Neural progenitor cell (in vitro differentiated cells): ENCODE measurements around the gene SACM1L. TPM values are rescaled to one million over a fixed set of nuclear protein-coding genes. Genes with fewer than 3 reads are reported as not detected.

Experiments
- DNase-seq: peaks from one replicate; pipeline ENCODE4 v3.0.0-alpha.2; 2016; ENCODE audit warnings: low spot score
- H2AFZ ChIP-seq: fragments of 200-600 bp; sonication (generic); replicated peaks from 2 replicates; pipeline ENCODE4 v1.6.1; 2016; ENCODE audit warnings: antibody characterized with exemption
- H3F3A ChIP-seq: fragments of 200-600 bp; sonication (generic); 2 replicates; pipeline ENCODE4 v1.6.1; 2016; ENCODE audit warnings: antibody characterized with exemption, low read depth
- H3K27ac ChIP-seq: fragments of 200-600 bp; sonication (generic); 2 replicates; pipeline ENCODE4 v1.5.1; 2016; ENCODE audit warnings: mild to moderate bottlenecking
- H3K27me3 ChIP-seq: fragments of 200-600 bp; sonication (generic); 2 replicates; pipeline ENCODE4 v1.6.1; 2016; ENCODE audit warnings: mild to moderate bottlenecking, moderate library complexity
- H3K36me3 ChIP-seq: fragments of 200-600 bp; sonication (generic); 2 replicates; pipeline ENCODE4 v1.5.1; 2016
- H3K4me1 ChIP-seq: fragments of 200-600 bp; sonication (generic); 2 replicates; pipeline ENCODE4 v1.6.1; 2016; ENCODE audit warnings: mixed run types
- H3K4me2 ChIP-seq: fragments of 200-600 bp; sonication (generic); 2 replicates; pipeline ENCODE4 v1.6.1; 2016
- H3K4me3 ChIP-seq: fragments of 200-600 bp; sonication (generic); 2 replicates; pipeline ENCODE4 v1.5.1; 2016
- H3K79me2 ChIP-seq: fragments of 200-600 bp; sonication (generic); 2 replicates; pipeline ENCODE4 v1.6.1; 2016; ENCODE audit warnings: low read depth
- H3K9ac ChIP-seq: fragments of 200-600 bp; sonication (generic); 2 replicates; pipeline ENCODE4 v1.6.1; 2016
- H3K9me3 ChIP-seq: fragments of 200-600 bp; sonication (generic); 2 replicates; pipeline ENCODE4 v1.5.1; 2016; ENCODE audit warnings: low read depth
- H4K20me1 ChIP-seq: fragments of 200-600 bp; sonication (generic); 2 replicates; pipeline ENCODE4 v1.6.1; 2016; ENCODE audit warnings: low read depth
- H3K27ac Mint-ChIP-seq: 3 replicates; pipeline ENCODE4 v1.8.0; 2021; ENCODE audit warnings: mixed read lengths
- H3K27me3 Mint-ChIP-seq: 2 replicates; pipeline ENCODE4 v1.8.0; 2022; ENCODE audit warnings: low read depth, mild to moderate bottlenecking, inconsistent platforms, moderate library complexity, mixed read lengths; ENCODE audit not compliant: insufficient read depth
- H3K36me3 Mint-ChIP-seq: 3 replicates; pipeline ENCODE4 v1.8.0; 2021; ENCODE audit warnings: mixed read lengths
- H3K4me1 Mint-ChIP-seq: 3 replicates; pipeline ENCODE4 v1.8.0; 2021; ENCODE audit warnings: mixed read lengths
- H3K4me3 Mint-ChIP-seq: 3 replicates; pipeline ENCODE4 v1.8.0; 2021; ENCODE audit warnings: mild to moderate bottlenecking, moderate library complexity, mixed read lengths
- H3K9me3 Mint-ChIP-seq: 3 replicates; pipeline ENCODE4 v1.8.0; 2020; ENCODE audit warnings: mixed read lengths
- EZH2 ChIP-seq: fragments of 200-600 bp; sonication (generic); IDR thresholded peaks from 2 replicates; pipeline ENCODE4 v1.6.1; 2017; ENCODE audit warnings: antibody characterized with exemption, mild to moderate bottlenecking, moderate library complexity
- EZH2phosphoT487 ChIP-seq: fragments of 200-600 bp; sonication (generic); IDR thresholded peaks from 2 replicates; pipeline ENCODE4 v1.6.1; 2017; ENCODE audit warnings: antibody characterized with exemption
- total RNA-seq: library from RNA; depleted of rRNA; stranded (reverse); fragments of >200 nt; gene quantifications from 2 replicates; pipeline ENCODE4 v1.2.3, GENCODE V29; 2015; ENCODE audit warnings: low replicate concordance
- TF ChIP-seq, protein P1 (sequence below): fragments of 200-600 bp; sonication (generic); IDR thresholded peaks from 2 replicates; pipeline ENCODE4 v1.5.1; 2017; ENCODE audit warnings: antibody characterized with exemption, mild to moderate bottlenecking

SACM1L gene
- total RNA-seq, 1 donor from 2014 or later: 61.8 TPM

DNA sequence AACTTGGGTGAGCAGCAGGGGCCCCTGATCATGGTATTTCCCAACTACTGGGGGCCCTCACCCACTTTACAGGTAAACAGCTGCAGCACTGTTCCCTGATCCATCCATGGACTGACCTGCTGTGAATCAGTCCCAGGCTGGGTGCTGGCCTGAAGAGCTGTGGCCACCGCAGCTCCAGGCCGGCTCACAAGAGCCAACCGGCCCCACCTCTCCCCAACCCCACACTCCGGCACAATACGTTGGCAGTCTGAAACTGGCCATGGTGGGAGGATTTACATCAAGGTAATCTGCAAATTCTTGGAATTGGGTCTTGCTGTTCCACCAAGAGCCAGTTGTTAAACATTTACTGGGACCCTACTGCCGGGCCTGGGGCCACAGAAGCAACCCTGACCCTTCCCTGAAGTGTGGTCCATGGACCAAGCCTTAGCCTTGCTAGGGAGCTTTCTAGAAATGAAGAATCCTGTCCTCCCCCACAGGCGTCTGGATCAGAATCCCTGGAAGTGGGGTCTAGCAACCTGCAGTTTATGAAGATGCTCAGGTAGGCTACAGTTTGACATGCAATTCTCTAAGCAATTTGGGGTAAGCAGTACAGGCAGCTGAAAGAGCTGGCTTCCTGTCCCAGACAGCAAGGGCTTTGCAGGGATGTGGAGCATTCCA, 103.4 kb downstream of the SACM1L start:
- no peak overlapping the region for H3K4me3 Mint-ChIP-seq
- H3K4me1 Mint-ChIP-seq: peaks cover 7% of the 10 kb centered on the region
- no peaks in the 10 kb centered on the region for H3K9me3 ChIP-seq
- H3F3A ChIP-seq: peaks cover 6% of the 10 kb centered on the region
- TF ChIP-seq EZH2phosphoT487 (no peak), EZH2 (no peak)
- TF ChIP-seq, protein P1, sequence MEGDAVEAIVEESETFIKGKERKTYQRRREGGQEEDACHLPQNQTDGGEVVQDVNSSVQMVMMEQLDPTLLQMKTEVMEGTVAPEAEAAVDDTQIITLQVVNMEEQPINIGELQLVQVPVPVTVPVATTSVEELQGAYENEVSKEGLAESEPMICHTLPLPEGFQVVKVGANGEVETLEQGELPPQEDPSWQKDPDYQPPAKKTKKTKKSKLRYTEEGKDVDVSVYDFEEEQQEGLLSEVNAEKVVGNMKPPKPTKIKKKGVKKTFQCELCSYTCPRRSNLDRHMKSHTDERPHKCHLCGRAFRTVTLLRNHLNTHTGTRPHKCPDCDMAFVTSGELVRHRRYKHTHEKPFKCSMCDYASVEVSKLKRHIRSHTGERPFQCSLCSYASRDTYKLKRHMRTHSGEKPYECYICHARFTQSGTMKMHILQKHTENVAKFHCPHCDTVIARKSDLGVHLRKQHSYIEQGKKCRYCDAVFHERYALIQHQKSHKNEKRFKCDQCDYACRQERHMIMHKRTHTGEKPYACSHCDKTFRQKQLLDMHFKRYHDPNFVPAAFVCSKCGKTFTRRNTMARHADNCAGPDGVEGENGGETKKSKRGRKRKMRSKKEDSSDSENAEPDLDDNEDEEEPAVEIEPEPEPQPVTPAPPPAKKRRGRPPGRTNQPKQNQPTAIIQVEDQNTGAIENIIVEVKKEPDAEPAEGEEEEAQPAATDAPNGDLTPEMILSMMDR: no peak
- no peak overlapping the region for H2AFZ ChIP-seq
- H3K9ac ChIP-seq: no peak overlapping the region
- H4K20me1 ChIP-seq: peaks cover 10% of the 10 kb centered on the region
- no peaks in the 10 kb centered on the region for H3K36me3 ChIP-seq
- no peak overlapping the region for H3K27ac Mint-ChIP-seq
- peaks cover 51% of the 10 kb centered on the region for H3K27me3 ChIP-seq
- H3K79me2 ChIP-seq: no peaks in the 10 kb centered on the region
- H3K9me3 Mint-ChIP-seq: peaks cover 17% of the 10 kb centered on the region
- H3K4me1 ChIP-seq: peaks cover 6% of the 10 kb centered on the region
- H3K27ac ChIP-seq: no peak overlapping the region
- no peak overlapping the region for H3K4me3 ChIP-seq
- peaks cover 43% of the 10 kb centered on the region for H3K27me3 Mint-ChIP-seq
- no peak for DNase-seq
- no peaks in the 10 kb centered on the region for H3K36me3 Mint-ChIP-seq
- no peak overlapping the region for H3K4me2 ChIP-seq

DNA sequence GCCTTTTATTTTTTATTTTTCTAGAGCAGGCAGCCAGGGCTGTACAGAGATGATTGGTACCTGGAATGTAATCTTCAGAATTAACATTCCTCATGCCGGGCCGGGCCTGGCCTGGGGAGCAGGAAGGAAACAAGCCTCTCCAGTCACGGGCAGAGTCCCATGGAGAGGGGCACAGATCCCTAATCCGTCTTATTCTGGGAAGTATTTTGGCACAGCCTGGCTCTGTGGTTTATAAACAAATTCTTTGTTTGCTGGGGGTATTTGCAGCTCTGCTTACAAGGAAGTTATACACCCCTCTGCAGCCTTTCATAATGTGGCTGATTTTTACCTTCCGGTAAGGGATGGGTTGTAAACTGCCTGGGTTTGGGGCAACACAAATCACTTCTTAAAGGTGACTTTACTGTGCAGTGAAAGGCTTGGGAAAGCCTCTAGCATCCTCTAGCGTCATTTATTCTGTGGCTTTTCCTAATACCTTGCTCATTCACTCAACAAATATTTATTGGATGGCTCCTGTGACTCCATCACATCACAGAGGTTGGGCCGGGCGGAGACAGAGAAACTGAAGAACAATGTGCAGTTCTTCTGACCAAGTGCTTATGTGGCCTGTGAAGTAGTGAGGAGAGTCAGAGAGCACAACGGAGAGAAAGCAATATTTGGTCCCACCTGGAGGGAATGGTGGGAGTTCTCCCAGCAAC, 104.4 kb downstream of the SACM1L start:
- H3K4me3 ChIP-seq: no peak overlapping the region
- peaks cover 6% of the 10 kb centered on the region for H3K4me1 ChIP-seq
- peaks cover 44% of the 10 kb centered on the region for H3K27me3 Mint-ChIP-seq
- no peaks in the 10 kb centered on the region for H3K36me3 ChIP-seq
- peaks cover 61% of the 10 kb centered on the region for H3K27me3 ChIP-seq
- H3K27ac Mint-ChIP-seq: no peak overlapping the region
- H3K27ac ChIP-seq: no peak overlapping the region
- H4K20me1 ChIP-seq: peaks cover 10% of the 10 kb centered on the region
- TF ChIP-seq EZH2phosphoT487: no peak
- TF ChIP-seq, protein P1: no peak
- no peak for TF ChIP-seq EZH2
- H3K9me3 Mint-ChIP-seq: peaks cover 14% of the 10 kb centered on the region
- H3F3A ChIP-seq: peaks cover 6% of the 10 kb centered on the region
- no peaks in the 10 kb centered on the region for H3K79me2 ChIP-seq
- H3K4me2 ChIP-seq: no peak overlapping the region
- H3K9me3 ChIP-seq: no peaks in the 10 kb centered on the region
- no peak overlapping the region for H2AFZ ChIP-seq
- no peak overlapping the region for H3K4me3 Mint-ChIP-seq
- no peak overlapping the region for H3K9ac ChIP-seq
- H3K36me3 Mint-ChIP-seq: no peaks in the 10 kb centered on the region
- H3K4me1 Mint-ChIP-seq: peaks cover 7% of the 10 kb centered on the region
- peak; percentile 49 for DNase-seq

DNA sequence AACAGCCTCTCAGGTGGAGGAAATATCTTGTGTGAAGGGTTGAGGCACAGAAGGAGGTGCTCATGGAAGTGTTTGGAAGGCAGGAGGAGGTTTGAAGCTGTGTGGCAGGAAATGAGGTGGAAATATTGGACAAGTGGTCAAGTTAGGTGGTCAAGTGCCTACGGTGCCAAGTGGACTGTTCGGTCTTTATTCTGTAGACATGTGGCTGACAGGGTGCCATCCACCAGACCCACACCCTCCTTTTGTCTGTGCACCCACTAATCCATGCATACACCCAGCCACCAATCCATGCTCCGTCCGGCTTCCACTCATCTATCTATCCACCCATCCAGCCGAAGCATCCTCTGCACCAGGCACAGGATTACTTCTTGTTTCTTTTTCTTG, 105.0 kb downstream of the SACM1L start:
- Histone ChIP-seq H3K9ac (no peak overlapping the region), H3K36me3 (no peaks in the 10 kb centered on the region), H4K20me1 (peaks cover 10% of the 10 kb centered on the region), H3K27ac (no peak overlapping the region), H3K79me2 (no peaks in the 10 kb centered on the region), H3F3A (peaks cover 6% of the 10 kb centered on the region), H3K4me1 (peaks cover 6% of the 10 kb centered on the region), H3K4me2 (no peak overlapping the region), H3K9me3 (no peaks in the 10 kb centered on the region), H3K27me3 (peaks cover 67% of the 10 kb centered on the region), H3K4me3 (no peak overlapping the region), H2AFZ (no peak overlapping the region)
- peaks cover 49% of the 10 kb centered on the region for H3K27me3 Mint-ChIP-seq
- peaks cover 7% of the 10 kb centered on the region for H3K4me1 Mint-ChIP-seq
- no peak overlapping the region for H3K4me3 Mint-ChIP-seq
- no peak overlapping the region for H3K27ac Mint-ChIP-seq
- no peak for DNase-seq
- TF ChIP-seq EZH2phosphoT487 (no peak), EZH2 (no peak)
- TF ChIP-seq, protein P1: no peak
- H3K9me3 Mint-ChIP-seq: peaks cover 10% of the 10 kb centered on the region
- H3K36me3 Mint-ChIP-seq: no peaks in the 10 kb centered on the region
